Smooth muscle cell of the brain vasculature (primary cell): Measurements from ENCODE around the gene BPGM.

Experiments
- DNase-seq: peaks from one replicate; pipeline ENCODE4 v3.0.0-alpha.2; 2012; ENCODE audit warnings: low read depth, low spot score

Gene BPGM

DNA sequence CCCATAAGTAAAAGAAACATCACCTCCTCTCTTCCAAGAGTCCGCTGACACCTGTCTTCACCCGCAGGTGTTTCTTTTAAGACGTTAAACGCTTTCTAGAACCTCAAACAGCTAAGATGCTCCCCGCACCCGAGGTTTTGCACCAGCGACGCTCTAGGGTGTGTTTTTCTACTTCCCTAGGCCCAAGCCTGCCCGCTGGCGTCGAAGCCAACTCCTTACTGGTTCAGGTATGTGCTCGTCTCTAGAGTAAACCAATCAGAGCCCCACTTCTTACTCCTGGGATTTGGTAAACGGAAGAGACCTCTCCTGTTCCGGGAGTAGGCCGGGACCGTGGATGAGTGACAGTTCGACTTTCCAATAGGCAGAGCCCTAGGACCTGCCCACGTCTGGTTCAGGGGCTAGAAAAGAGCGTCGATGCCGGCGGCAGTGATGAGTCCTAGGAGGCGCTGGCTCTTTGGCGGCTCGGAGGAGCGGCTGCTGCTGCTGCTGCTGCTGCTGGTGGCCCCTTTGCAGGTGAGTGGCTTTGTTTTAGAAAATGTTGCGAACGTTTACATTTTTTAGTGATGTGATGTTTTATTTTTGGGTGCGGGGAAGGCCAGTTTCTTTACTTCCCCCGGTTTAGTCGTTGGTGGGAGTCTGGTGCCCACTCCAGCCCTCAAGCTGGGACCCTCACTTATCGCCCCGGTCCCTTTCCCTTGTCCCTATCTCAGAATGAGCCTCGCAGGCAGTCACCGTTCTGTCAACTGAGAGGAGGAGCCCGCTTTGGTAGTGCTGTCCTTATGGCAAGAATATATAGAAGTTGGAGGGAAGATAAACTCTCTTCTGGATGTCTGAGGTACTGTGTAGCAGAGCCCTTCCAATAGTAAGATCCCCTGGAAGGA, at the start of gene BPGM:
BPGM (plus strand) TSS at position 429 of the 881 bp plus-strand sequence. CDS start 14,655 bp downstream, outside the sequence.
- peak; percentile 100 for DNase-seq

DNA sequence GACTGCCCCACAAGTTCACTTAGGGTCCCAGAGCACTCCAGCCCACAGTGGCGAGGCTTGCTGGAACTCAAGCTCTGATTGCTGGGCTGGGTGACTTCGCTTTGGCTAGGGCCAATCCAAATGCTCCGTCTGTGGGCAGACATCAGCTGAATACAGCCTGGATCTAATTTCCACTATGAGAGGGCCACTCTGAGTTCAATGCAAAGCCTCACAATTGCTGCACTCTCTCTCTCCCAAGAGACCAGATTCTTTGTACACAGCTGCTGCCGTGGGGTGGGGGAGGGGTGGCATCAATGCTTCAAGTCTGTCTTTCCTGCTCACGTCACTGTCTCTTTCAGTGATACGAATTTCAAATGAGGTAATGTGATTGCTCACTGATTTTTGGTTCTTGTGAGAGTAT, 47.3 kb upstream of the BPGM start:
- no peak for DNase-seq

DNA sequence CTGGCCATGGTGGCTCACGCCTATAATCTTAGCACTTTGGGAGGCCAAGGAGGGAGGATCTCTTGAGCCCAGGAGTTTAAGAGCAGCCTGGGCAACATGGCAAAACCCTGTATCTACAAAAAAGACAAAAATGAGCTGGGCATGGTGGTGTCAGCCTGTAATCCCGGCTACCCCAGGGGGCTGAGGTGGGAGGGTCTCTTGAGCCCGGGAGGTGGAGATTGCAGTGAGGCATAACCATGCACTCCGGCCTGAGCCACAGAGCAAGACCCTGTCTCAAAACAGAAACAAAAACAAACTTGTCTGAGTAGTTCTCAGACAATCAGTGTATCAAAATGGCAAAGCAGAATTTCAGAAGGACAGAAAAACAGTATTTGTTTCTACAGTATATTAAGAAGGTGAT, 45.2 kb upstream of the BPGM start:
- DNase-seq = no peak

DNA sequence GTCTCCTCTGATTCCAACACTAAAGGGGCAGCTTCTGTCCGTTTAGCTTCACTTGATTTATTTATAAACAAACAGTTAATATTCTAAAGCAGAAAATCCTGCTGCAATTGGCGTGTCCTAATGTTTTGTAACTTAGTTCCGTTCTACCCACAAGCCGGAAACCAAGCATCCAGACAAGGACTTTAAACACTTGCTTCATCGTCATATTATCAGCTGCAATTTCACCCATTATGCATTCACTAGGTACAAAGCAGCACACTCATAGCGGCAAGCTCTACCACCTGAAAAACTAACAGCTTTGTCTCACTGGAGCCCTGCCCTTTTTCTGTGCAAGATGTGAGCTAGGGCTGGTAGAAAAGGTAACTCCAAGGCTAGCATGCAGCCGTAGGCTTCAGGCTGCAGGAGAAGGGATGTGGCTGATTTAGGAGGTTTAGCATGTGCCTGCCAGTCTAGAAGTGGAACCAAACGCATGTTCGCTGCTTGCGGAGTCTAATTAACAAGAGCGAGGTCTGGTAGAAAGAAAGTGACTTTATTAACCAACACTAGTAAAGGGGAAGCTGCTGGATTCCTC, 43.7 kb upstream of the BPGM start:
- DNase-seq = no peak

DNA sequence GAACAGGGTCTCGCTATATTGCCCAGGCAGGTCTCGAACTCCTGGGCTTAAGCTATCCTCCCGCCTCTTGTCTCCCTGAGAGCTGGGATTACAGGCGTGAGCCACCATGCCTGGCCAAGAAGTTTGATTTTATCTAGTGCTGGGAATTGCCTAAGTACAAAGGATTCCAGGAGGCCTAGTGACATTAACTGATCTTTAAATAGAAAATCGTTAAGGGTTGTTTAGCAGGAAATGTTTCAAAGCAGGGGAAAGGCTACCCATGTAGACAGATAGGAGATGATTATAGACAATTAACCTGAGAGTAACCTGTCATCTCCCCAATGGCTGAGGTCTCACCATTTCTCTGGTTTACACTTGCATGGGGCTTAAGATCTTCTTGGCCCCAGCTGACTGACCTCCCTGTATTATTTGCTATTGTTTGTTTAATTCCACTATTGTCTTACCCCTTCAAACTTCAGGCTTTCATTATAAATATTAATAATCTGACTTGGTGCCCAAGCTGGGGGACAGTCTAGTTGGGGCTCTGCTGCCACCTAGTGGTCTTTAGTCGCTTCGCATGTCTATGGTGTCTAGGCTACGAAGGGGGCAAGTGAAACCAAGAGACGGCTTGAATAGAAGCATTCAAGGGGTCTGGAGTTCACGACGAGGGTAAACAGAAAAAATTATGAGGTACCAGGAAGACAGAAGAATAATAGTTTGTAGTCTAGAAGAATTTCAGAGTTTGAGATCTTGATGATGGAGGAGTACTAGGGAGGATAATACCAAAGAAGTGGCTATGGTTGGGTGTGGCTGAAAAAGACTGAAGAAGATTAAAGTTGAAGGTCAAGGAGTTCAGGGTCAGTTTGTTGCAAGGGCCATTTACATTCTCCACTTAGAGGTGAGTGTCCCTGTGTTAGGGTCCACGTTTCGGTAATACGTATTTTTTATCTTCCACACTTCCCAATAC, 40.4 kb upstream of the BPGM start:
- DNase-seq = no peak

DNA sequence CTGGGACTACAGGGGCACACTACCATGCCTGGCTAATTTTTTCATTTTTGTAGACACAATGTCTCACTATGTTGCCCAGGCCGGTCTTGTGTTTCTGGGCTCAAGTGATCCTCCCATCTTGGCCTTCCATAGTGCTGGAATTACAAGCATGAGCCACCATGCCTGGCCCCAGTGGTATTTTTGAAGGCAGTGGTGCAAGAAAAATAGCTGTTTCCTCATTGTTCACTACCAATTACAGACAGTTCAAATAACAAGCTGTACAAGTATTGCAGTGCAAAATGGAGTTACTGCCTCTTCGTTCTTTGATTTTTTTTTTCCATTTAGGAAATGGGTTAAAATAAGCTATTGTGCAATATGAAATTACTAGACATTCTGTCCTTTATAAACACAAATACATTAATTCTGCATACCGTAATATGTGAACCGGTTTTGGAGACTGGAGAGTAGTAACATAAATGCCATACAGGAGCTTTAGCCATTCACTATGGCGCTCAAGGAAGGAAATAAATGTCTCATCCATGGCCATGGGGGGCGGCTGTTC, 35.0 kb upstream of the BPGM start:
- no peak for DNase-seq

DNA sequence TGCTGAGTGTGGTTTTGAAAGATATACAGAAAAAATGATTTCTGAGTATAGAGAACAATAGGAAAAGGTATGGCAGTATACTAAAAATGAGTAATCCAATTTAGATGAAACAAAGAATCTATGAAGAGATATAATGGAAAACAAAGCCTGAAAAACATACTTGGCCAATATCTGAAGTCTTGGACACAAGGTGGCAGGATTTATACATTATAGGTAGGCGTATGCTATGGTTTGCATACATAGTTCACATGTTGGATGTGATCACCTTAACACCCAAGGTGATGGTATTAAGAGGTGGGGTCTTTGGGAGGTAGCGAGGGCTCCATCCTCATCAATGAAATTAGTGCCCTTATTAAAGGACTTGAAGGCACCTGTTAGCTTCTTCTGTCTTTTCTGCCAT, 34.5 kb upstream of the BPGM start:
- no peak for DNase-seq

DNA sequence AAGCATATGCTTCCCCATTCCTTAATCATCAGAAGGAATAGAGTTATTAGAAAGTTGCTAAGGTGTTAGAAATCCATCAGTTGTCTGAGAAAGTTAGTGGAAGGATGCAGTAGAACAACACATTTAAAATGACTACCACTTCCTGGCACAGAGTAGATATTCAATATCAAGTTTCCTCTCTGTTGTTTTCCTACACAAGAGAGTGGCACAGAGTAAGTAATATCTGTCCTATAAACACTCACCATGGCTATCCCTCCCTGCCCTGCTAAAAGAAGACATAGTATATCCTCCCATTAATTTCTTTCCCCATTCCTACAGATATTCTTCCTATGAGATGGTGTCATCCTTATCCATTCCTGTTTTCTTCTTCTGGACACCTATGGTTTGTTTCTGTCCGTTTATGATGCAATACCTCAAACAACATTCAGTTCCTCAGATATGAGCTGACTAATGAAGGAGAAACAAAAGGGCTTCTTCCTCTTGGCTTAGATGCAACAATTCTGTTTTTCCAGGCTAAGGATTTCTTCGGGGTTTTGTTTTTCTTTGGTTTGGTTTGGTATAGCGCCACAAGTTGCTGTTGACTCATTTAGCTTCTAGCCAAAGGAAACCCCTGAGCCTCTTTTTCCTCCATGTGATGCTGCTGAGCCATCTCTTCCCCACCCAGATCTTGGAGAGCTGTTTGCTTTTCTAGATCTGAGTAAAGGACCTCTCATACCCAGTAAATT, 32.9 kb upstream of the BPGM start:
- DNase-seq = peak; percentile 91

DNA sequence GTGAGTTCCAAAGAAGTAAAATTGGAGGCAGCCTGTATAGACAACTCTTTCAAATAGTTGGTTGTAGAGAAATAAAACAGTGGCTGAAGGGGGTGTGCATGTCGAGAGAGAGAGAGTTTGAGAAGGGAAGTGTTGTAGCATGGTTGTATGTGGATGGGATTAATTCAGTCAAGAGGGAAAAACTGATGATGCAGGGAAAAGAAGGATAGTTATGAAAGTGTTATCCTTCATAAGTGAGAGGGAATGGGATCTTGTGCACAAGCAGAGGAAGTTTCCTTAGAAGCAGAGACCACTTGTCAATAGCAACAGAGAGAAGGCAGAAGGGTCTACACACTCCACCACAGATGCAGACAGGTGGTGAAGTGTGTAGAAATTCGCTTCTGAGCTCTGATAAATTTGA, 30.0 kb upstream of the BPGM start:
- no peak for DNase-seq

DNA sequence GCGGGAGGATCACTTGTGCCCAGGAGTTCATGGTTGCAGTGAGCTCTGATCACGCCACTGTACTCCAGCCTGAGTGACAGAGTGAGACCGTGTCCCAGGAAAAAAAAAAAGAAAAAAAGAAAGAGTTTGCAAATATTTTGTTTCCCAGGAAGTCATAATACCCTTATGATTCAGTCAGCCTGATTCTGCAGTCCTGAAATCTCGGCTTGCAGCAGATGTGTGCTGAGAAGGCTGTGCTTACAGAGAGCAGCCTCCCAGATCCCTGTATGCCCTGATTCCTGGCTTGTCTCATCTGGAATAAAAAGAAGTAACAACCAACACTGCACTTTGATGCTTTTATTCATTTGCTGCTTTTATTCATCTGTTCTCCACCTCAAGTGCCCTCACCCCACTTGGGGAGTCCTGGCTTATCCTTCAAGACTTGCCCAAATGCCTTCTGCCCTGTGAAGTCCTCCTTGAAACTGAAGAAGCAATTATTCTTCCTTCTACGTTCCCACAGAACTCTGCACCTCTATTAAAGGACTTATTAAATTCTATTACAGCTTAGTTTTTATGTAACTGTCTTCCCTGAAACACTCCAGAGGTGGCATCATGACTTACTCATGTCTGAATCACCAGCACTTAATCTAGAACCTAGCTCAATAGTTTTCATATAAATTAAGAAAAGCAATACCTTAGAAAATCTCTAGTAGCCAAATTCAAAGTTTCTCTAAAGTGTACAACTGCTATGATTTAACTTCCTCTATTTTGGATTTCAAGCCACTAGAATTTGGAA, 27.7 kb upstream of the BPGM start:
- DNase-seq = no peak

DNA sequence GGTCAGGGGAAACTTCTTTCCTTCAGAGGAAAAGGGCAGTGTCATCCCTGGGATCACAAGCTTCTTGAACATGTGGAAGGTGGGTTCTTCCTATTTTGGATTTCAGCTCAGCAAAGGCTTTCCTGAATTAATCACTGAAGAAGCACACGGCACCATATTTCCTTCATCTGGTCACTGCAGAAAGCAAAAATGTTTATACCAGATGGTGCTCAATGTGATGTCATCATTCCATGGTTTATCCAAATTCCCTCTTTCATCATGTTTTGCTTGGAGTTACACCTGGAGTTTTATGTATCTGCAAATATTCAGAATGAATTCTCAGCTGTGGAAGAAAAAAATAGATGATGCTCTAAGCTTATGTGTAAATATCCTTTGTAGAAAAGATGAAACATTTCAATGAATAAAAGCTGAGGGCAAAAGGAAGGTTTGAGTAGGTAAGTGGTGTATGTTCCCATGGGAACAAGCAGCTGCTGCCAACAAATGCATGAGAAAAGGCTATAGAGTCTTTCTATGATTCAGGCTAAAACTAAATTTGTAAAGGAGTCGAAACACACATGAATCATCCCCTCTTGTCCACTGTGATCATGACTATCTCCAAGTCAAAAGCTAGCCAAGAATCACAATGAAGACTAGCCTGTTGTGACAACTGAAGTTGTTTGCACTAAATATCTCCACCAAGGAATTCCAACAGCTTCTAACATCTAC, 26.9 kb upstream of the BPGM start:
- peak; percentile 65 for DNase-seq

DNA sequence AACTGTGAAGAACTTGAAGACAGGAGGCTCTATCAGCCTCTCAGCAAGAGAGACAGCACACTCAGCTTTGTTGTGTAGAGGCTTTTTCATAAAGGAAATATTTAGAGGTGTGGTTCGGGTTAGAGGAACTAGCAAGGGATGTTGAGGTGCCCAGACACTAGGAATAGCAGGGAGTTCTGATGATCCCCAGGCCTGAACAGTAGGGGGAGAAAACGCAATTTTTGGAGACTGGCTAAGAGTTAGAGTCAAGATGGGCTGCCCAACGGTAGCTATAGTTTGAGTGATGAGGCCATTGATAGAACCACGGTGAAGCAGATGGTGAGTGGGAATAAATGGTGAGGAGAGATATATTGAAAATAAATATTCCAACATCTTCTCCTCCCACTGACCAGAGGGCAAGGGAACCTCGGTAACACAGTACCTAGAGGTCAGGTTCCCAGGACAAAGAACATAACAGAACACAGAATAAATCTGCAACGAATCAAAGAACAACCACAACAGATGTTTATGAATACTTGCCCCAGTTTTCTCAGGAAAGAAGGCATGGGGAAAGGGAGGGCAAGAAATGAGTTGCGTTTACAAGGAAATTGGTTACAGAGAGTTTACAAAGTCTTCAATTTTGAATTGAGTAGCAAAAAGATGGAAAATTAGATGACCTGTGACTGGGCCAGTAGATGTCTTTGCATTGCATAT, 24.2 kb upstream of the BPGM start:
- DNase-seq = no peak

DNA sequence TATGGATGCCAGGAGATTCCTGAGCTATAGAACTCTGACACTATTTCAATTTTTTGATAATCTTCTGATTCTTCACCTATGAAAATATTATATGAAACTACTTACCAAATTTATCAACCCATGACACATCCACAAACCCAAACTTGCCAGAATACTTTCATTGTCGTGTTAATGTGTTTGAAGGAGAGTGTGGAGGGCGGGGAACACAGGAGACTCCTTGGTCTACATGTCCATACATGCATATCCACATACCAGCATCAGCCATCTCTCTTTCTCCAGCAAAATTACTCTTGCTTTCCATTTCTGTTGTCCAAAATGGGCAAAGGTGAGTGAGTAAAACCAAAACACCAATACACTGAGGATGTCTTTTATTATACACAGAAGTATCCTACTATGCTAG, 23.5 kb upstream of the BPGM start:
- DNase-seq = no peak

DNA sequence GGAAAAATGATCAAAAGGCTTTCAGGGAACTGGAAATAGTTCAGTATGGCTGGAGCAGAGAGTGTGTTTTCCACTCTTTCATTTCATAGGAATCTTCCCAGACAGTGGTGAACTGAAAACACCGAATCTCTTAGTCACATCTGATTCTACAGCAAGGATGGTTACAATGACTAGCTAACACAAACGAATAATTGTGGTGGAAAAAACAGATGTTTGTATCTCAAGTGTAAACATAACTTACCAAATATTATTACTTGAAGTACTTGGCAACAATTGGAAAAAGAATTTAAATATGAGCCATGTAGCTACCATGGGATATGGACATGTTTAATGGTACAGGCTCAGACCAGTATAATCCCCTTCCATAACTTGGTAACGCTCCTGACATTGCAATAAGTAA, 21.1 kb upstream of the BPGM start:
- no peak for DNase-seq

DNA sequence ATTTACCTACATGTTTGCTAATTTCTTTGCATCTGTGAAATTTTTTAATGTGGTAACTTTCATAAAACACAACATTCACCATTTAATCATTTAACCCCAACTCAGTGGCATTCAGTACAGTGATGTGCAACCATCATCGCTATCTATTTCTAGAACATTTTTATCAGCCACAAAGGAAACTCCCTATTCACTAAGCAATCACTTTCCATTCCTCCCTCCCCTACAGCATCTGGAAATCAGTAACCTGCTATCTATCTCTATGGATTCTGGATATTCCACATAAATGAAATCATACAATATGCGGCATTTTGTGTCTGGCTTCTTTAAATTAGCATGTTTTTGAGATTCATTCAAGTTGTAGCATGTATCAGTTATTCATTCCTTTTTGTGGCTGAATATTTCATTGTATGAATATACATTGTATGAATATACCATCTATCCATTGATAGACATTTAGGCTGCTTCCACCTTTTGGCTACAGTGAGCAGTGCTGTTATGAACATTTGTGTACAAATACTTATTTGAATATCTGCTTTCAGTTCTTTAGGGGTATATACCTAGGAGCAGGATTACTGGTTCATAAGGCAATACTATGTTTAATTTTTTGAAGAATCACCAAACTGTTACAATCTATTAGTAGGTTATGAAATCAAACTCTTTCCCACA, 19.4 kb upstream of the BPGM start:
- no peak for DNase-seq

DNA sequence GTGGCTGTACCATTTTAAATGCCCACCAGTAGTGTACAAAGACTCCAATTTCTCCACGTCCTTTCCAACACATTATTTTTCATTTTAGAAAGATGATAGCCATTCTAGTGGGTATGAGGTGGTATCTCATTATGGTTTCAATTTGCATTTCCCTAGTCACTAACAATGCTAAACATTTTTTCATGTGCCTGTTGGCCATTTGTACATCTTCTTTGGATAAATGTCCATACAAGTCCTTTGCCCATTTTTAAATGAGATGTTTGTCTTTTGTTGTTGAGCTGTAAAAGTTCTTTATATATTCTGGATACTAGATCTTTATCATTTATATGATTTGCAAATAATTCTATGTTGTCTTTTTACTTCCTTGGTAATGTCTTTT, 18.9 kb upstream of the BPGM start:
- DNase-seq = no peak

DNA sequence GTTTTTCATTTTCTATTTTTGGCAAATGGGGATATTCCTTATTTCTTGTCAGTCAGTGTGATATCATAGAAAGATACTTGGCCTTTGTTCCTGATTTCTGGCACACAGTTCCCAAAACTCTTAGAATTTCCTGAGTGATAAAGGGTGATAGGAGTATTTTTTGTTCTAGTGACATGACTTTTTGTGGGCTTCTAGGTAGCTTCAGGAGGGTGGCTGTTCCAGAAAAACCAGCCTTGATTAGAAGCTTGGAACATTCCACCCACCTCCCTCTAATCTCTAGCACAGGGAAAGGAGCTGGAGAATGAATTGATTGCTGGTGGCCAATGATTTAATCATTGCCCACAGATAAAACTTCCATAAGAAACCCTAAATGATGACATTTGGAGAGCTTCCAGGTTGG, 17.2 kb upstream of the BPGM start:
- no peak for DNase-seq

DNA sequence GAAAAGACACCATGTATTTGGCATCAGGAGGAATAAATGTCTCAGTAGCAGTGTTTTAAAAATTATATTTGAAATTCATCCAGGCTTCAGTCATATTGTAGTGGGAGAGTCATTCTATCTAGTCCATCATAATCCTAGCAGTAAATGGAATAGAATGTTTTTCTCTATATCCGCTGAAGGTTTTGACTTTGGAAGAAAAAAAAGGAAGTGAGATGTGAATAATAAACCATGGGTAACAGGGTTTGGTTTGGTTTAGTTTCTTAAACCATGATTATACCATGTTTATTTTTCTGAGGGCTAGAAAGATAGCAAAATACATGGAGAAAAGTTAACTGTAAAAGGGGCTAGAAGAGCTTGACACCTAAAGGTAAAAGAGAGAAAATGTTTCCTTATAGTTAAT, 16.4 kb upstream of the BPGM start:
- DNase-seq = no peak

DNA sequence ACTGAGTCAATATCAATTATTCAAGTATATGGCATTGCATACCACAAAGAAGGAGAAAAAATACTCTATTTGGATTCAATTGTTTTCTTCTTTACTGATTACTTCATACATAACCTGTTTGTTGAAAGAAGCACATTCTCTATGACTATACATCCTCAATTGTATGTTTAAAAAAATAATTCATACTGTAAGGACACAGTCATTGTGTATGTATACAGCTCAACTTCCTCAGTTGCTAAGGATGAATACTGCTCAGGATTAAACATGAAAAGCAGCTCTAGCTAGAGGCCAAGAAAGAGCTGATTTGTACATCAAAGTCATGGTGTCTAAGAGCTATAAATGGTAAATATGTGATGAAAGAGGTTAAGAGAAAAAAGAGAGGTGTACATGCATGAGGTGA, 15.8 kb upstream of the BPGM start:
- no peak for DNase-seq
